ENCODE measurements around the gene TRIM71. TPM values are rescaled to one million over a fixed set of nuclear protein-coding genes. Genes with fewer than 3 reads are reported as not detected.
"Not testable (repeated sequence)": the region's sequence is repeated elsewhere in the genome, so short reads cannot be mapped to it uniquely, and the experiment has no call there.

TRIM71 gene
- total RNA-seq, 1 donor from 2014 or later: 0.07 TPM

GRCh38 chr3:32842531-32842931 lies 24.7 kb downstream of the TRIM71 start:
- Mint-ChIP-seq H3K36me3 (ENCODE audit: low read depth) (no peaks in the 10 kb centered on the region), H3K4me1 (peaks cover 13% of the 10 kb centered on the region), H3K4me3 (no peak overlapping the region), H3K9me3 (no peaks in the 10 kb centered on the region), H3K27me3 (peaks cover 5% of the 10 kb centered on the region), H3K27ac (no peak overlapping the region)
- no peak for DNase-seq
- intact Hi-C loops (cut with micrococcal nuclease): no loop called here

- H3K4me1 Mint-ChIP-seq: peaks cover 13% of the 10 kb centered on the region
- intact Hi-C loops (cut with micrococcal nuclease): no loop called here
- H3K36me3 Mint-ChIP-seq (ENCODE audit: low read depth): no peaks in the 10 kb centered on the region
- H3K27ac Mint-ChIP-seq: no peak overlapping the region
- H3K9me3 Mint-ChIP-seq: no peaks in the 10 kb centered on the region
- DNase-seq: no peak
- H3K4me3 Mint-ChIP-seq: no peak overlapping the region
- H3K27me3 Mint-ChIP-seq: peaks cover 5% of the 10 kb centered on the region
Observed at GRCh38 chr3:32842987-32843386, 25.2 kb downstream of the TRIM71 start.

- Mint-ChIP-seq H3K4me1 (peaks cover 13% of the 10 kb centered on the region), H3K27me3 (peaks cover 5% of the 10 kb centered on the region), H3K36me3 (ENCODE audit: low read depth) (no peaks in the 10 kb centered on the region), H3K9me3 (no peaks in the 10 kb centered on the region), H3K4me3 (no peak overlapping the region), H3K27ac (no peak overlapping the region)
- intact Hi-C loops (cut with micrococcal nuclease): no loop called here
- no peak for DNase-seq
Observed at GRCh38 chr3:32843510-32844321, 25.9 kb downstream of the TRIM71 start.

GRCh38 chr3:32844322-32844654 lies 26.5 kb downstream of the TRIM71 start:
- no peaks in the 10 kb centered on the region for H3K36me3 Mint-ChIP-seq (ENCODE audit: low read depth)
- peaks cover 13% of the 10 kb centered on the region for H3K4me1 Mint-ChIP-seq
- DNase-seq: no peak
- H3K27me3 Mint-ChIP-seq: peaks cover 5% of the 10 kb centered on the region
- no peak overlapping the region for H3K4me3 Mint-ChIP-seq
- no peaks in the 10 kb centered on the region for H3K9me3 Mint-ChIP-seq
- intact Hi-C loops (cut with micrococcal nuclease): no loop called here
- no peak overlapping the region for H3K27ac Mint-ChIP-seq

GRCh38 chr3:32844914-32845313 lies 27.1 kb downstream of the TRIM71 start:
- Mint-ChIP-seq H3K27me3 (peaks cover 5% of the 10 kb centered on the region), H3K36me3 (ENCODE audit: low read depth) (no peaks in the 10 kb centered on the region), H3K4me3 (no peak overlapping the region), H3K4me1 (peaks cover 13% of the 10 kb centered on the region), H3K27ac (no peak overlapping the region), H3K9me3 (no peaks in the 10 kb centered on the region)
- DNase-seq: no peak
- intact Hi-C loops (cut with micrococcal nuclease): no loop called here

GRCh38 chr3:32845546-32845945 lies 27.7 kb downstream of the TRIM71 start:
- H3K27ac Mint-ChIP-seq; intact Hi-C loops (cut with micrococcal nuclease); H3K27me3 Mint-ChIP-seq; DNase-seq; H3K9me3 Mint-ChIP-seq; H3K36me3 Mint-ChIP-seq (ENCODE audit: low read depth); H3K4me3 Mint-ChIP-seq: not testable (repeated sequence)
- H3K4me1 Mint-ChIP-seq: peaks cover 13% of the 10 kb centered on the region

GRCh38 chr3:32847045-32847444 lies 29.2 kb downstream of the TRIM71 start:
- H3K4me3 Mint-ChIP-seq; H3K9me3 Mint-ChIP-seq; H3K27ac Mint-ChIP-seq; DNase-seq; intact Hi-C loops (cut with micrococcal nuclease); H3K27me3 Mint-ChIP-seq; H3K36me3 Mint-ChIP-seq (ENCODE audit: low read depth): not testable (repeated sequence)
- H3K4me1 Mint-ChIP-seq: peaks cover 10% of the 10 kb centered on the region

GRCh38 chr3:32847528-32847927 lies 29.7 kb downstream of the TRIM71 start:
- Mint-ChIP-seq H3K4me3 (no peak overlapping the region), H3K27ac (no peak overlapping the region), H3K9me3 (no peaks in the 10 kb centered on the region), H3K27me3 (peaks cover 7% of the 10 kb centered on the region), H3K36me3 (ENCODE audit: low read depth) (no peaks in the 10 kb centered on the region), H3K4me1 (peaks cover 6% of the 10 kb centered on the region)
- intact Hi-C loops (cut with micrococcal nuclease): no loop called here
- DNase-seq: no peak

- Mint-ChIP-seq H3K27ac (no peak overlapping the region), H3K4me1 (no peaks in the 10 kb centered on the region), H3K36me3 (ENCODE audit: low read depth) (no peaks in the 10 kb centered on the region), H3K9me3 (no peaks in the 10 kb centered on the region), H3K27me3 (peaks cover 7% of the 10 kb centered on the region), H3K4me3 (no peak overlapping the region)
- intact Hi-C loops (cut with micrococcal nuclease): no loop called here
- DNase-seq: no peak
Observed at GRCh38 chr3:32848215-32848614, 30.4 kb downstream of the TRIM71 start.

- Mint-ChIP-seq H3K27me3 (peaks cover 9% of the 10 kb centered on the region), H3K4me3 (no peak overlapping the region), H3K27ac (no peak overlapping the region), H3K4me1 (no peaks in the 10 kb centered on the region), H3K36me3 (ENCODE audit: low read depth) (no peaks in the 10 kb centered on the region), H3K9me3 (no peaks in the 10 kb centered on the region)
- no peak for DNase-seq
- intact Hi-C loops (cut with micrococcal nuclease): no loop called here
Observed at GRCh38 chr3:32849046-32849445, 31.2 kb downstream of the TRIM71 start.

GRCh38 chr3:32850226-32850625 lies 32.4 kb downstream of the TRIM71 start:
- H3K27ac Mint-ChIP-seq: no peak overlapping the region
- intact Hi-C loops (cut with micrococcal nuclease): no loop called here
- H3K27me3 Mint-ChIP-seq: peaks cover 12% of the 10 kb centered on the region
- H3K4me1 Mint-ChIP-seq: no peaks in the 10 kb centered on the region
- no peak overlapping the region for H3K4me3 Mint-ChIP-seq
- DNase-seq: no peak
- no peaks in the 10 kb centered on the region for H3K9me3 Mint-ChIP-seq
- no peaks in the 10 kb centered on the region for H3K36me3 Mint-ChIP-seq (ENCODE audit: low read depth)

- Mint-ChIP-seq H3K27ac (no peak overlapping the region), H3K4me1 (no peaks in the 10 kb centered on the region), H3K27me3 (peaks cover 12% of the 10 kb centered on the region), H3K4me3 (no peak overlapping the region), H3K36me3 (ENCODE audit: low read depth) (no peaks in the 10 kb centered on the region), H3K9me3 (no peaks in the 10 kb centered on the region)
- intact Hi-C loops (cut with micrococcal nuclease): no loop called here
- DNase-seq: no peak
Observed at GRCh38 chr3:32850636-32851035, 32.8 kb downstream of the TRIM71 start.

- intact Hi-C loops (cut with micrococcal nuclease): no loop called here
- no peak for DNase-seq
- Mint-ChIP-seq H3K27ac (no peak overlapping the region), H3K4me1 (no peaks in the 10 kb centered on the region), H3K4me3 (no peak overlapping the region), H3K36me3 (ENCODE audit: low read depth) (no peaks in the 10 kb centered on the region), H3K9me3 (no peaks in the 10 kb centered on the region), H3K27me3 (peaks cover 11% of the 10 kb centered on the region)
Observed at GRCh38 chr3:32852146-32852545, 34.3 kb downstream of the TRIM71 start.

GRCh38 chr3:32855350-32855953 lies 37.7 kb downstream of the TRIM71 start:
- no peak for DNase-seq

More at GRCh38 chr3:32855350-32855953, 37.7 kb downstream of the TRIM71 start:
- Mint-ChIP-seq H3K27ac (no peak overlapping the region), H3K4me1 (no peaks in the 10 kb centered on the region), H3K9me3 (no peaks in the 10 kb centered on the region), H3K36me3 (ENCODE audit: low read depth) (no peaks in the 10 kb centered on the region), H3K4me3 (no peak overlapping the region), H3K27me3 (peaks cover 13% of the 10 kb centered on the region)
- intact Hi-C loops (cut with micrococcal nuclease): no loop called here
